PC-3 (cell line): ENCODE results near the gene MACROD1. TPM values are rescaled to one million over a fixed set of nuclear protein-coding genes. Genes with fewer than 3 reads are reported as not detected.

Experiments used
- ATAC-seq: fragments of 200-7000 bp; cut with Tn5 transposase; 2 replicates; pipeline ENCODE4 v1.9.1; 2020; ENCODE audit warnings: mild to moderate bottlenecking, moderate library complexity
- BruUV-seq: library from RNA; stranded (reverse); fragments of 400-500 nt; replicated peaks from 2 replicates; lab custom pipeline; 2021; lab: Mats Ljungman, UMichigan
- CTCF ChIA-PET: fragments of 300-600 bp; sonication (Branson Sonifier 250); formaldehyde crosslinking; loops from one replicate; lab custom pipeline; 2022; ENCODE audit warnings: antibody characterized with exemption; lab: Charles Lee
- POLR2A ChIA-PET: fragments of 300-600 bp; sonication (Branson Sonifier 250); formaldehyde crosslinking; loops from one replicate; lab custom pipeline; 2022; ENCODE audit warnings: antibody characterized with exemption; ENCODE audit not compliant: unreplicated experiment; lab: Charles Lee
- DNase-seq: peaks from one replicate; pipeline ENCODE4 v3.0.0-alpha.2; 2015
- H2AFZ ChIP-seq: fragments of 300-600 bp; sonication (generic); 2 replicates; pipeline ENCODE4 v1.6.0; 2016; ENCODE audit warnings: antibody characterized with exemption, low read length
- H3F3A ChIP-seq: fragments of 300-600 bp; sonication (generic); one replicate; pipeline ENCODE4 v1.6.0; 2017; ENCODE audit warnings: antibody characterized with exemption, low read length, control low read depth, mild to moderate bottlenecking; ENCODE audit not compliant: unreplicated experiment
- H3K27ac ChIP-seq: fragments of 300-600 bp; sonication (generic); 2 replicates; pipeline ENCODE4 v1.5.1; 2016; ENCODE audit warnings: mild to moderate bottlenecking, low read length
- H3K27me3 ChIP-seq: fragments of 300-600 bp; sonication (generic); 2 replicates; pipeline ENCODE4 v1.6.1; 2016; ENCODE audit warnings: low read length, mixed read lengths
- H3K36me3 ChIP-seq: fragments of 300-600 bp; sonication (generic); 2 replicates; pipeline ENCODE4 v1.6.1; 2016; ENCODE audit warnings: low read depth, mixed run types, low read length, mixed read lengths
- H3K4me1 ChIP-seq: fragments of 300-600 bp; sonication (generic); 2 replicates; pipeline ENCODE4 v1.5.1; 2016; ENCODE audit warnings: low read length; ENCODE audit not compliant: insufficient read depth
- H3K4me2 ChIP-seq: fragments of 300-600 bp; sonication (generic); 2 replicates; pipeline ENCODE4 v1.6.0; 2016; ENCODE audit warnings: low read length
- H3K4me3 ChIP-seq: fragments of 300-600 bp; sonication (generic); 2 replicates; pipeline ENCODE4 v1.5.1; 2016; ENCODE audit warnings: mild to moderate bottlenecking, low read length, mixed read lengths
- H3K79me2 ChIP-seq: fragments of 300-600 bp; sonication (generic); 2 replicates; pipeline ENCODE4 v1.6.1; 2017; ENCODE audit warnings: low read length, mixed read lengths
- H3K9ac ChIP-seq: fragments of 300-600 bp; sonication (generic); 2 replicates; pipeline ENCODE4 v1.6.0; 2016; ENCODE audit warnings: mild to moderate bottlenecking, low read length
- H3K9me2 ChIP-seq: fragments of 300-600 bp; sonication (generic); replicated peaks from 2 replicates; pipeline ENCODE4 v1.6.1; 2016; ENCODE audit warnings: mixed run types, low read length, mixed read lengths
- H3K9me3 ChIP-seq: fragments of 300-600 bp; sonication (generic); 2 replicates; pipeline ENCODE4 v1.6.1; 2016; ENCODE audit warnings: low read length, mixed read lengths
- H4K20me1 ChIP-seq: fragments of 300-600 bp; sonication (generic); 2 replicates; pipeline ENCODE4 v1.6.1; 2016; ENCODE audit warnings: low read length, mixed read lengths
- EZH2 ChIP-seq: fragments of 300-600 bp; sonication (generic); IDR thresholded peaks from one replicate; pipeline ENCODE4 v1.6.1; 2017; ENCODE audit warnings: antibody characterized with exemption, mild to moderate bottlenecking, low read length; ENCODE audit not compliant: unreplicated experiment
- EZH2phosphoT487 ChIP-seq: fragments of 300-600 bp; sonication (generic); IDR thresholded peaks from 2 replicates; pipeline ENCODE4 v1.6.1; 2018; ENCODE audit warnings: mild to moderate bottlenecking, antibody characterized with exemption, low read length, borderline replicate concordance
- intact Hi-C: fragments of 100-400 bp; cut with micrococcal nuclease; formaldehyde crosslinking; loops from 2 replicates; pipeline ENCODE4 v1.9.0; 2023
- total RNA-seq: library from RNA; depleted of rRNA; stranded (reverse); fragments of >200 nt; gene quantifications from 2 replicates; pipeline ENCODE4 v1.2.3, GENCODE V29; 2014
- TF ChIP-seq, protein P1 (sequence below): fragments of 300-600 bp; sonication (generic); conservative IDR thresholded peaks from 2 replicates; pipeline ENCODE4 v1.5.1; 2017; ENCODE audit warnings: antibody characterized with exemption, low read depth, mild to moderate bottlenecking, low read length

The MACROD1 gene
- total RNA-seq, 1 experiment from 2014 or later, result 71.4 TPM

DNA sequence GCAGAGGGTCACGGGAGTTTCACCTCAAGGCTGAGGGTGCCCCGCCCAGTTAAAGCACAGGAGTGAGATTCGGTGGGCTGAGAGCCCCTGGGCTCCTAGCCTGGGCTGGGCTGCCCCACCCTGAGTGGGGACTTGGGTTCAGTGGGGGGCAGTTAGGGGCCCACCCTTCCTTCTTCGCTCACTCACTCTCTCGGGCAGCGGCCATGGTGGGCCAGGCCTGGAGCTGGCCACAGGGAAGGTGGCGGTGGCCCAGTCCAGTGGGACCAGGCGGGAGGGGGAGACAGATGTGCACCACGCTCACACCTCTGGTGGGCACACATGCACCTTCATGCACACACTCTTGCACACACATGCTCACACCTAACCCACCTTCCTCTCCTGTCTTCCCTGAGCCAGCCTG lies 124.1 kb downstream of the MACROD1 start:
- Histone ChIP-seq H3K9me3 (no peaks in the 10 kb centered on the region), H4K20me1 (no peaks in the 10 kb centered on the region), H3K9ac (no peak overlapping the region), H3K36me3 (no peaks in the 10 kb centered on the region), H3K27me3 (no peaks in the 10 kb centered on the region), H3K4me1 (no peaks in the 10 kb centered on the region), H2AFZ (no peak overlapping the region), H3K9me2 (no peaks in the 10 kb centered on the region), H3K27ac (no peak overlapping the region), H3K4me3 (no peak overlapping the region), H3K4me2 (no peak overlapping the region), H3F3A (no peaks in the 10 kb centered on the region), H3K79me2 (no peaks in the 10 kb centered on the region)
- ChIA-PET POLR2A (no interaction called here), CTCF (interaction anchor here (0.7 kb wide), 1 partner anchor 52 kb away, joined by 5 read pairs; no protein-coding TSS in a partner anchor)
- intact Hi-C loops, result no loop called here
- ATAC-seq (no peak), DNase-seq (no peak)
- BruUV-seq, result no TSS peak
- TF ChIP-seq, protein P1, sequence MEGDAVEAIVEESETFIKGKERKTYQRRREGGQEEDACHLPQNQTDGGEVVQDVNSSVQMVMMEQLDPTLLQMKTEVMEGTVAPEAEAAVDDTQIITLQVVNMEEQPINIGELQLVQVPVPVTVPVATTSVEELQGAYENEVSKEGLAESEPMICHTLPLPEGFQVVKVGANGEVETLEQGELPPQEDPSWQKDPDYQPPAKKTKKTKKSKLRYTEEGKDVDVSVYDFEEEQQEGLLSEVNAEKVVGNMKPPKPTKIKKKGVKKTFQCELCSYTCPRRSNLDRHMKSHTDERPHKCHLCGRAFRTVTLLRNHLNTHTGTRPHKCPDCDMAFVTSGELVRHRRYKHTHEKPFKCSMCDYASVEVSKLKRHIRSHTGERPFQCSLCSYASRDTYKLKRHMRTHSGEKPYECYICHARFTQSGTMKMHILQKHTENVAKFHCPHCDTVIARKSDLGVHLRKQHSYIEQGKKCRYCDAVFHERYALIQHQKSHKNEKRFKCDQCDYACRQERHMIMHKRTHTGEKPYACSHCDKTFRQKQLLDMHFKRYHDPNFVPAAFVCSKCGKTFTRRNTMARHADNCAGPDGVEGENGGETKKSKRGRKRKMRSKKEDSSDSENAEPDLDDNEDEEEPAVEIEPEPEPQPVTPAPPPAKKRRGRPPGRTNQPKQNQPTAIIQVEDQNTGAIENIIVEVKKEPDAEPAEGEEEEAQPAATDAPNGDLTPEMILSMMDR, result no peak
- TF ChIP-seq EZH2phosphoT487 (no peak), EZH2 (no peak)

DNA sequence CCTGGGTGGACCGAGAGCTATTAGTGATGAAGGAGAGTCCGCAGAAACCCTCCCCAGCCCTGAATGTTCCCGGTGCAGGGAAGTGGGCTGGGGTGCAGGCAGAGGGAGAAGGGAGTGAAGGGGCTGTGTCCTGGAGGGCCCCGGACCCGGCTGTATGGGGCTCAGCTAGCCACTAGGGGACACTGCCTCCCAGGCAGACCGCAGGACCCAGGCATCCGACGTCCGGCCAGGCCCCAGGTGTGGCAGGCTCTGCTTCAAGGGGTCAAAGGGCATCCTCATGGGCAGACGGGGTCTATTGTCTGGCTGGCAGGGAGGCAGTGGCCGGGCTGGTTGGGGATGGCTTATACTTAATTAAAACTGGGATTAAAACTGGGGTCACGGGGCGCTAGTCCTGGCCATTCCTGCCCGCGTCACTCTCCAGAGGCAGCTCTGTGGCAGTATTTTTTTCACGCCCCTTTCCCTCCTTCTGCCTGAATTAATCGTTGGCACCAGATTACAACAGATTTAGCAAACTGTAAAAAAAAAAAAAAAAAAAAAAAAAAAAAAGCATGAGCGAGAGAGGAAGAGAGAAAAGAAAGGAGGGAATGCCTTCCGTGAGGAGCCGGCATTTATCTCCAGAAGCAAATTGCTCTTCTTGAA lies 125.1 kb downstream of the MACROD1 start:
- H3K9ac ChIP-seq, result no peak overlapping the region
- H3K27ac ChIP-seq, result no peak overlapping the region
- intact Hi-C loops, result no loop called here
- no peak for TF ChIP-seq EZH2
- TF ChIP-seq, protein P1, result peak; percentile 59
- H3K9me2 ChIP-seq, result no peaks in the 10 kb centered on the region
- no peaks in the 10 kb centered on the region for H3F3A ChIP-seq
- DNase-seq (no peak), ATAC-seq (peak; percentile 39; the same call in 1 of the 2 replicates)
- POLR2A ChIA-PET, result no interaction called here
- no peak overlapping the region for H2AFZ ChIP-seq
- no peak overlapping the region for H3K4me3 ChIP-seq
- no peaks in the 10 kb centered on the region for H3K9me3 ChIP-seq
- 0 out of 2 replicates have a peak, but pooled peaks cover 7% of the 10 kb centered on the region for H3K27me3 ChIP-seq
- H3K4me1 ChIP-seq, result no peaks in the 10 kb centered on the region
- no peaks in the 10 kb centered on the region for H4K20me1 ChIP-seq
- CTCF ChIA-PET, result interaction anchor here (0.7 kb wide), 1 partner anchor 53 kb away, joined by 5 read pairs; no protein-coding TSS in a partner anchor
- no TSS peak for BruUV-seq
- no peaks in the 10 kb centered on the region for H3K79me2 ChIP-seq
- no peak overlapping the region for H3K4me2 ChIP-seq
- no peaks in the 10 kb centered on the region for H3K36me3 ChIP-seq

DNA sequence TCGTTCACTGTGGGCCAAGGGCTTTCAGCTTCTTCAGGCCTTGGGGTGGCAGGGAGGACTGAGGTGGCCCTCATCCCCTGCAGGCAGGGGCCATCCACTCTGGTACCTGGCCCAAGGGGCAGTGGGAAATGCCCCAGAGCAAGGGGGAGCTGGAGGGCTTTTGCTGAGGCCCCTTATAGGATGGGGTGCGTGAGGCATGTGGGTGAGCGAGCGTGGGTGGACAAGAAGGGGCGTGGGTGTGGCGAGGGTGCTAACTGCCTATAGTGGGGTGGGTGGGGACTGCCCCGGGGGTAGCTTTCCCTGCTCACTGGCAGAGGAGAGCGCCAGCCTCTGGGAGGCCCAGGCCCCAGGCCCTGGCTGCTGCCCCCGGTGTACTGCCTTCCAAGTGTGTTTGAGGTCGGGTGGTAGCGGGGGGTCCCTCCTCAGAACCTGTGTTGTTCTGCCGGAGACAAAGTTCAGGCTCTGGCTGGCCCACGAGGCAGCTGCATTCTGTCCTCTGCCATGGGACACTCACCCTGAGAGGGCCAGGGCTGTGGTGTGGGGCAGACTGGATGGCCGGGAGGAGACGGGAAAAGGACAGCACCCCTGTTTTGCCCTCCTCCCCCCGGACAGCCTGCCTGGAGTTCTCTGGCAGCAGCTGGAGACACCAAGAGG lies 126.8 kb downstream of the MACROD1 start:
- intact Hi-C loops, result no loop called here
- H3K4me3 ChIP-seq, result no peak overlapping the region
- no peaks in the 10 kb centered on the region for H3F3A ChIP-seq
- H3K4me2 ChIP-seq, result no peak overlapping the region
- H3K36me3 ChIP-seq, result no peaks in the 10 kb centered on the region
- POLR2A ChIA-PET, result no interaction called here
- no TSS peak for BruUV-seq
- no peaks in the 10 kb centered on the region for H3K9me2 ChIP-seq
- H3K27ac ChIP-seq, result no peak overlapping the region
- no peaks in the 10 kb centered on the region for H3K4me1 ChIP-seq
- no peaks in the 10 kb centered on the region for H3K9me3 ChIP-seq
- H3K27me3 ChIP-seq, result peaks cover 14% of the 10 kb centered on the region
- CTCF ChIA-PET, result no interaction called here
- DNase-seq (no peak), ATAC-seq (no peak)
- peaks cover 5% of the 10 kb centered on the region for H4K20me1 ChIP-seq
- TF ChIP-seq EZH2phosphoT487 (no peak), EZH2 (no peak)
- TF ChIP-seq, protein P1, result no peak
- H3K79me2 ChIP-seq, result no peaks in the 10 kb centered on the region
- no peak overlapping the region for H3K9ac ChIP-seq
- H2AFZ ChIP-seq, result no peak overlapping the region
